Measurements from ENCODE around the gene NKD1. TPM values are rescaled to one million over a fixed set of nuclear protein-coding genes. Genes with fewer than 3 reads are reported as not detected.

NKD1 gene
- total RNA-seq, 4 donors from 2014 or later: 37.1 to 87.8 (median 54.1) TPM

- H3K9me3 ChIP-seq: no peaks in the 10 kb centered on the region
- no peak overlapping the region for H3K4me3 ChIP-seq
- no peaks in the 10 kb centered on the region for H3K36me3 ChIP-seq
- DNase-seq (ENCODE audit: extremely low spot score): no peak
- no peaks in the 10 kb centered on the region for H3K27me3 ChIP-seq
- H3K4me1 ChIP-seq: peaks cover 52 to 80% (median 75%) of the 10 kb centered on the region in 4 donors
- TF ChIP-seq POLR2AphosphoS5 (IDR thresholded peaks at IDR 0.05): no peak
- TF ChIP-seq POLR2A (IDR thresholded peaks at IDR 0.05; ENCODE audit: low read depth): no peak
- TF ChIP-seq CTCF (IDR thresholded peaks at IDR 0.05): no peak
- no peak for TF ChIP-seq EP300 (IDR thresholded peaks at IDR 0.05)
- 80% methylated on average over 8 of the region's 8 CpGs for WGBS
- peak overlapping the region; percentile 85 to 92 (median 88) for H3K27ac ChIP-seq (replicated peaks in 1 of 4)
- intact Hi-C loops (cut with DNase I): no loop called here
These were observed 50.8 kb downstream of the NKD1 start for GRCh38 chr16:50598936-50599361.

- DNase-seq (ENCODE audit: extremely low spot score): no peak
- H3K4me3 ChIP-seq: no peak overlapping the region
- peaks cover 54 to 80% (median 75%) of the 10 kb centered on the region in 4 donors for H3K4me1 ChIP-seq
- 72% methylated on average over 5 of the region's 6 CpGs for WGBS
- H3K27ac ChIP-seq (replicated peaks in 1 of 4): peak overlapping the region; percentile 85 to 92 (median 88)
- TF ChIP-seq POLR2AphosphoS5 (IDR thresholded peaks at IDR 0.05) (peak in 1 of 2 donors; percentile 21), POLR2A (IDR thresholded peaks at IDR 0.05; ENCODE audit: low read depth) (no peak), EP300 (IDR thresholded peaks at IDR 0.05) (no peak)
- no peaks in the 10 kb centered on the region for H3K36me3 ChIP-seq
- intact Hi-C loops (cut with DNase I): no loop called here
- no peaks in the 10 kb centered on the region for H3K27me3 ChIP-seq
- H3K9me3 ChIP-seq: no peaks in the 10 kb centered on the region
These were observed 51.3 kb downstream of the NKD1 start for GRCh38 chr16:50599494-50599893.

- TF ChIP-seq POLR2A (IDR thresholded peaks at IDR 0.05; ENCODE audit: low read depth): no peak
- peak in 1 of 2 donors; percentile 11 for TF ChIP-seq POLR2AphosphoS5 (IDR thresholded peaks at IDR 0.05)
- H3K4me1 ChIP-seq: peaks cover 54 to 85% (median 84%) of the 10 kb centered on the region in 4 donors
- no peaks in the 10 kb centered on the region for H3K36me3 ChIP-seq
- WGBS: 53% methylated on average over 12 of the region's 15 CpGs
- no peak for DNase-seq (ENCODE audit: extremely low spot score)
- no peak overlapping the region for H3K4me3 ChIP-seq
- H3K27ac ChIP-seq (replicated peaks in 1 of 4): peak overlapping the region; percentile 85 to 92 (median 88)
- intact Hi-C loops (cut with DNase I): no loop called here
- H3K27me3 ChIP-seq: no peaks in the 10 kb centered on the region
- H3K9me3 ChIP-seq: no peaks in the 10 kb centered on the region
These were observed 52.5 kb downstream of the NKD1 start for GRCh38 chr16:50600582-50601283.

GRCh38 chr16:50601341-50601740, 53.1 kb downstream of the NKD1 start:
- Histone ChIP-seq H3K36me3 (no peaks in the 10 kb centered on the region), H3K4me3 (no peak overlapping the region), H3K9me3 (no peaks in the 10 kb centered on the region), H3K4me1 (peaks cover 54 to 91% (median 90%) of the 10 kb centered on the region in 4 donors), H3K27ac (replicated peaks in 1 of 4) (peak overlapping the region; percentile 85 to 92 (median 88)), H3K27me3 (no peaks in the 10 kb centered on the region)
- no peak for DNase-seq (ENCODE audit: extremely low spot score)
- WGBS: 84% methylated on average over 8 of the region's 12 CpGs
- TF ChIP-seq POLR2AphosphoS5 (IDR thresholded peaks at IDR 0.05) (no peak), POLR2A (IDR thresholded peaks at IDR 0.05; ENCODE audit: low read depth) (no peak), CTCF (IDR thresholded peaks at IDR 0.05) (no peak), EP300 (IDR thresholded peaks at IDR 0.05) (no peak)
- intact Hi-C loops (cut with DNase I): no loop called here

GRCh38 chr16:50602126-50602525, 53.9 kb downstream of the NKD1 start:
- intact Hi-C loops (cut with DNase I): no loop called here
- Histone ChIP-seq H3K27ac (replicated peaks in 1 of 4) (peak overlapping the region; percentile 85 to 92 (median 88)), H3K9me3 (no peaks in the 10 kb centered on the region), H3K27me3 (no peaks in the 10 kb centered on the region), H3K4me3 (no peak overlapping the region), H3K4me1 (peaks cover 54 to 99% (median 97%) of the 10 kb centered on the region in 4 donors), H3K36me3 (no peaks in the 10 kb centered on the region)
- no peak for DNase-seq (ENCODE audit: extremely low spot score)
- WGBS: 61% methylated on average over 5 of the region's 5 CpGs
- no peak for TF ChIP-seq POLR2A (IDR thresholded peaks at IDR 0.05; ENCODE audit: low read depth)
- no peak for TF ChIP-seq CTCF (IDR thresholded peaks at IDR 0.05)
- TF ChIP-seq POLR2AphosphoS5 (IDR thresholded peaks at IDR 0.05): no peak
- no peak for TF ChIP-seq EP300 (IDR thresholded peaks at IDR 0.05)
